GM12892 (cell line): ENCODE results near the gene S100A2. TPM values are rescaled to one million over a fixed set of nuclear protein-coding genes. Genes with fewer than 3 reads are reported as not detected.

Experiments used
- DNase-seq: peaks from one replicate; pipeline ENCODE4 v3.0.0; 2011; ENCODE audit not compliant: insufficient read length
- FAIRE-seq: peaks from 2 replicates; lab custom pipeline; 2011; peaks lifted over from hg19 to GRCh38; lab: Jason Lieb, UNC
- POLR2A ChIP-seq: IDR thresholded peaks from 2 replicates; pipeline ENCODE4 v1.6.1; 2011; ENCODE audit warnings: low read depth, low read length, control low read depth
- POLR2AphosphoS5 ChIP-seq: IDR thresholded peaks from 2 replicates; pipeline ENCODE4 v1.6.1; 2011; ENCODE audit warnings: low read depth, low read length, control low read depth
- TAF1 ChIP-seq: IDR thresholded peaks from 2 replicates; pipeline ENCODE4 v1.6.1; 2011; ENCODE audit warnings: low read depth, mild to moderate bottlenecking, control low read depth, low read length, borderline replicate concordance
- polyA plus RNA-seq: library from polyadenylated mRNA; unstranded; fragments of >200 nt; gene quantifications from one replicate; pipeline ENCODE4 v1.2.1, GENCODE V29; 2012; ENCODE audit warnings: missing spikeins, inconsistent platforms; ENCODE audit not compliant: missing spikeins

Gene S100A2
- polyA plus RNA-seq, result not detected

DNA sequence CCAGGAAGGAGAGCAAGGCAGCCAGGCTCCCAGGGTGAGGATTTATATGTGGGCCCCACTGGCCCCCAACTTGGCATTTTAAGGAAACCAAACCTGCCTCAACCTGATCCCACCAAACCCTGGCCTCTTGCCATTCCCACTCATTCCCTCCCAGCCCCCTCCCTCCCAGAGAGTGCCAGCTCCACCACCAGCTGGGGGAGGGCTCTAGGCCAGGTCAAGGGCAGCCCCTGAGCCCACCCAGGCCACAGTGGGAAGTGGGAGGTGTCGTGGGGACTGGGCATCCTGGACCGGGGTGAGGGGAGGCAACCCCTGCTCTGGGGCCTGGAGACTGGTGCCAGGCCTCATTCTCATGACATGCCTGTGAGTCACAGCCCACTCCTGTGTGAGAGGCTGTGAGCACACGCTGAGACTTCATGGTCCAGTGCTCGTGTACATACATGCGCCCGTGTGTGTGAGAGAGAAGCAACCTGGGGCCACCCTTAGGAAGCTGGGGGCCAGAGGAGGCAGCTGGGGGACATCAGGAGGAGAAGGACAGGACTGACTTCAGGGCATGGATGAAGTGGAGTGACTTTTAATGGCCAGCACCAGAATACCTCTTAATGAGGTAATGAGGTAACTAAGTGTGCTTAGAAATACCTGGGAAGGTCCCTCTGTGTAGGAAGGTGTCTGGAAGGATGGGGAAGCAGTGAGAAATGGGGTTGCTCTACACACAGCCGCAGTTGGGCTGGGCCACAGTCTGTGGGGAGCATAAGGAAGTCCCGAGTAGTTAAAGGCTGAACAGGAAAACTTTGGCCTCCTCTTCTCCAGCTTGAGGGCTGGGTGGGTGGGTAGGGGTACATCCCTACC lies at the start of gene S100A2:
Gene S100A2, minus strand, starts transcription at position 316 of the 846 bp plus-strand sequence. CDS start 1,967 bp downstream, outside the sequence.
- no peak for FAIRE-seq
- TF ChIP-seq TAF1 (no peak), POLR2A (no peak), POLR2AphosphoS5 (no peak)
- peak; percentile 55 for DNase-seq

DNA sequence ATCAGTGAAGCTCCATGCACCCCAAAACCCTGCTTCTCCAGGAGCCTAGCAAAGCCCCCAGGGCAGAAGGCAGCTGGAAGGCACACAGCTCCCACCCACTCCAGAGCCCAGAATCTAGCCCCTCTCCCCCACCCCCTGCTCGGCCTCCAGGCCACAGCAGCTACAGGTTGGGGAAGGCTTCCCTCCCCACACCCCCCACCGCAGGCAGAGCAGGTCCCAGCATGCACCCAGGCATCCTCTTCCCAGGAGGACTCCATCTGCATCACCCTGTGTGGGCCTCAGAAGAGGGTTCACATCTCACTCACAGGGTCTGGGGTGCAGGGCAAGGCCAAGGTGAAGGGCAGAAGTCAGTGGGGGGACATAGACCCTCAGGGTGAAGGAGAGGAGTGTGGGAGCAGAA lies 49.8 kb upstream of the S100A2 start:
- no peak for TF ChIP-seq TAF1
- no peak for TF ChIP-seq POLR2A
- no peak for TF ChIP-seq POLR2AphosphoS5
- FAIRE-seq, result no peak
- DNase-seq, result no peak

DNA sequence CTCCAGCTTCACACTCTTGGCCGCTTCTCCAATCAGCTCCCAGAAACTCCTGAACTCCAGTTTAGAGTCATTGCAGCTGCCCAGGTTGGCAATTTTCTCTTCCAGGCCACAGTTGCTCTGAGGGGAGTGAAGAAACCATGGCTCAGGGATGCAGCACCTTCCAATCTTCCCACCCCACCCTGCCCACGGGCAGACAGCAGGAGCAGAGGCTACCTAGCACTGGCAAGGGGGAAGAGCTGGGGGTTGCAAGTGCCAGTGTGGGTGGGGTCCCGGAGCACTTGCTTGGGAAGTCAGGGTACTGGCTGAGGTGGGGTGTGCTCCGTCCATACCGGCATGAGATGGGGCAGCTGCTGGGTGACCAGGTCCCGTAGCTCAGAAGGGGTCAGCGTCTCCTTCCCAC lies 49.3 kb upstream of the S100A2 start:
- FAIRE-seq, result no peak
- TF ChIP-seq POLR2A, result no peak
- no peak for TF ChIP-seq TAF1
- TF ChIP-seq POLR2AphosphoS5, result no peak
- no peak for DNase-seq

DNA sequence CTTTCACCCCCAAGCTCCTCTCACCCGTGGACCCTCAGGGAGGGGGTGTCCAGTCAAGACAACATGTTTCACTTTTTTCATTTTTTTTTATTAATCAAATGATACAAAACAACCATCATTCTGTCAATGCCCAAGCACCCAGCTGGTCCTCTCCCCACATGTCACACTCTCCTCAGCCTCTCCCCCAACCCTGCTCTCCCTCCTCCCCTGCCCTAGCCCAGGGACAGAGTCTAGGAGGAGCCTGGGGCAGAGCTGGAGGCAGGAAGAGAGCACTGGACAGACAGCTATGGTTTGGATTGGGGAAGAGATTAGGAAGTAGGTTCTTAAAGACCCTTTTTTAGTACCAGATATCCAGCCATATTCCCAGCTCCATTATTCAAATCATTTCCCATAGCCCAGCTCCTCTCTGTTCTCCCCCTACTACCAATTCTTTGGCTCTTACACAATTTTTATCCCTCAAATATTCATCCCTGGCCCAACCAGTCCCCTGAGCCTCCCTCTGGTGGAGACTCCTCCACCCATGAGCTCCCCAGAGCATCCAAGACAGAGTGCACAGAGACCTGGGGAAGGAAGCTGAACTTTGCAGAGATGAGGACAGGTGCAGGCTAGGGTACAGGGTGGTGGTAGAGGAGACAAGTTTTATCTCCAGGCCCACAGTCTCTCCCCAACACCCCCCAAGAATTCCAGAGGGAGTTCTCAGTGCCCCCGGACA lies 48.7 kb upstream of the S100A2 start:
- TF ChIP-seq POLR2AphosphoS5, result no peak
- no peak for TF ChIP-seq TAF1
- TF ChIP-seq POLR2A, result no peak
- FAIRE-seq (no peak), DNase-seq (no peak)

DNA sequence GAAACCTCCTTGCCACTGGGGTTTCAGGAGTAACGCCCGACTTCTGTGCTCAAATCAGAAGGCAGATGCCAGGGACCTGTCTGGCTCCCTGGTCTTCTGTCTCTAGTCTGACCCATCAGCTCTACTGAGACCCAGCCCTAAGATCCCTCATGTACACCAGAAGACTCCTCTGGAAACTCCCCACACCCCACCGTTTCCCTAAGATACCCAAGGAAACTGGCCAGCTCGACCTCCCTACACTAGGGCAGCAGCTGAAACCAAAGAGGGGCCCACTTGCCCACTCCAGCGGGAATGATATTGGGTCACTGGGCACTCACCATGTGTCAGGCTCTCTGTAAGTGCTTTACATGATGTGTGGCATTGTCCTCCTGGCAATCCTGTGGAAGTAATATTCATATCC lies 47.8 kb upstream of the S100A2 start:
- TF ChIP-seq POLR2AphosphoS5, result no peak
- TF ChIP-seq POLR2A, result no peak
- TF ChIP-seq TAF1, result no peak
- no peak for FAIRE-seq
- no peak for DNase-seq

DNA sequence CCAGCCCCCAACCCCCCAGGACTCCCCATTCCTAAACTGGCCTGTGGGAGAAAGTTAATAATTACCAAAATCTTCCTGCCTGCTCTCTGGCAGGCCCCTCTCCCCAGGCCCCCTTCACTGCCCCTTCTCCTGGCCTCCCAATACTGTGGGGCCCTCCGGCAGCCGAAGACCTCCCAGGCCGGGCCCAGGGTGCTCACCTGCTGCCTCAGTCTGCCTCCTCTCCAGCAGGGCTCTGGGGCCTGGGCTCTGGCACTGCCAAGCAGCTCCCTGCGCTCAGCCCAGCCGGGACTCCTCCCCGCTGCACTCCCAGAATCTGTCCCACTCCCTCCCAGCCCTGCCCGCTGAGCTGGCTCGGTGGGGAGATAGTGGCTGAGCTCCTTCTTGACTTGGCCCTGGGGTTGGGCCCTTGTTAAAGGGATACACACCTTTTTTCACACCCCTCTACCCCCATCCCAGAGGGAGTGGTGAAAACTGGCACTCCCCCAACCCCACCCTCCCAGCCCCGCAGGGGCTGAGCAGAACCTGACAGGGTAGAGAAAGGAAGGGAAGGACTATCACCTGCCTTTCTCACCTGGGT lies 47.2 kb upstream of the S100A2 start, which contains the start of gene S100A16:
Gene S100A16, minus strand, starts transcription at position 383 of the 577 bp plus-strand sequence. CDS start 4,986 bp downstream, outside the sequence.
- no peak for FAIRE-seq
- no peak for DNase-seq
- TF ChIP-seq TAF1, result no peak
- TF ChIP-seq POLR2A, result no peak
- no peak for TF ChIP-seq POLR2AphosphoS5

DNA sequence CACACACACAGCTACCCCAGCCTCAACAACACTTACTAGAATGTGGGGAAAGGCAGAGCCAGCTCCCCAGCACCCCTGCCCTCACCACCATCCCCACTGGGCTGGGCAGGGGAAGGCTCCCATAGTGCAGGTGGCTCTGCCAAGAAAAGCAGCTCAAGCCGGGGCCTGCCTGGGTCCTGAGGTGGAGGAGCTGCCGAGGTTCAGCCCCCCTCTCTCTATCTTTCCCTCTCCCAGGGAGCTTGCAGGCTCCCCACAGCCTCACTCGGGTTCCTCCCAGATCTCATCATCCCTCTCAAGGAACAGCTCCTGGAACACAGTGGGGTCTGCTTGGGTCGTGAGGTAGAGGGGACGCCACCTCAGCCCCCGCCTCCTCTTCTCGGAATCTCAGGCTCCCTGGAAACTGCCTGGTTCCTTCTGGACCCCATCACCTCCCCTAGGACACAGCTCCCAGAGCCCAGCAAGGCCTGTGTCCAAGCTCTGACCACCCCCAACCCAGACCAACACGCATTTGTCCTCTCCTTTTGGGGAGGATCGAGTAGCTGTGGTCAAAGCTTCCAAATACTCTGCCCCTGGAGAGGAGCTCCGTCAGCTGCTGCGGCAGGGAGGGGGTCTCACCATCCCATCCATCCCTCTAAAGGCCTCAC lies 46.6 kb upstream of the S100A2 start:
- DNase-seq (no peak), FAIRE-seq (no peak)
- TF ChIP-seq POLR2AphosphoS5 (no peak), TAF1 (no peak), POLR2A (no peak)

DNA sequence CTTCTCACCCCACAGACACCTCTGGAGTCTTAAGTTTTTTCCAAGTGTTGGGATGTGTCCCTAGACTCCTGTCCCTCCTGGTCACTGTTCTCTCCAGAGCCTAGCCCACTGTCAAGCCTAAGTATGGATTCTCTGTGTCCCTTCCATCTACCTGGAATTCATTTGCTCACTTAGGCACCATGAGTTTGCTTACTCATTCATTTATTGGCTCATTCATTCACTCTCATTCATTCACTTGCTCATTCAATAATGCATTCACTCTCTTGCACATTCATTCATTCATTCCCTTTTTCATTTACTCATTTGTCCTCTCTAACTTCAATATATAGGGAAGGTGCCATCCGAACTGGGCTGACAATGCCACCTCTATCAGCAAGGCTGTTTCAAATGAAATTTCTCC lies 45.7 kb upstream of the S100A2 start:
- FAIRE-seq (no peak), DNase-seq (no peak)
- TF ChIP-seq POLR2A (no peak), POLR2AphosphoS5 (no peak), TAF1 (no peak)

DNA sequence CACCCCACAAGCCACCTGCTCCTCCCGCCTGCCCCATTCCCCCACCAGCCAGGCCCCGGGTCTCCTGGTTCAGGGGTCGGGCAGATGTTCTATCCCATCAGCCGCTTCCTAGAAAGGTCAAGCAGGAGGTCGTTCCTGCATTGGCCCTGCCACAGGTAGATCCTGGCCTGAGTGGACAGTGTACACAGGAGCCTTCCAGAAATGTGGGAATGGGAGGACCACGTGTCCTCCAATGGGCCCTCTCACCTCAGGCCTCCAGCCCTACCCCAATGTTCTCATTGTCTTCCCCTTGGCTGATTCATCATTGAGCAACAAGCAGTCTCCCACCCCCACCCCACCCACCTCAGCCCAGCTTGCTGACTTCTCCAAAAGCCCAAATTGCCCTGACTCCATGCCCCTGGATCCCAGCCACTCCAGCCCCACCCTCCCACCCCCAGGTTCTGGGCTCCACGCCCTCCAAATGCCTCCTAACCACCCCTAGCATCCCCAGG lies 45.2 kb upstream of the S100A2 start:
- DNase-seq (no peak), FAIRE-seq (no peak)
- TF ChIP-seq POLR2A (no peak), POLR2AphosphoS5 (no peak), TAF1 (no peak)

DNA sequence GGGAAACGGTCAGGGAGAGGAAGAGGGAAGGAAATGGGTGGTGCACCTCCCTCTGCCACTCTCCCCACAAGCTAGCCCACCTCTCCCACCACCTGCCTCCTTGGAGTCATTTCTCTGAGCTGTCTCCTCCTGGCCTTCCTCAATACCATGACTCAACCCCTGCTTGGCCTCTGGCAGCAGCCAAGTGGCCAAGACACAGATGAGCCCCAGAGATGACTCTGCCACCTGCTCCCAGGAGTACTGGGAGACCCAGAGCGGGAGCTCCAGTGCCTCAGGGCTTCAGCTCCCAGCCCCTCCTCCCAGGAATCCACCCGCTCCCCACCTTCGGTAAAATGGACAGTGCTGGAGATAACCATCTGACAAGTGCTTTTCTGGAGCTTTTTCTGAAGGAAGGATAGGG lies 44.7 kb upstream of the S100A2 start:
- no peak for FAIRE-seq
- DNase-seq, result no peak
- TF ChIP-seq TAF1, result no peak
- no peak for TF ChIP-seq POLR2A
- TF ChIP-seq POLR2AphosphoS5, result no peak

DNA sequence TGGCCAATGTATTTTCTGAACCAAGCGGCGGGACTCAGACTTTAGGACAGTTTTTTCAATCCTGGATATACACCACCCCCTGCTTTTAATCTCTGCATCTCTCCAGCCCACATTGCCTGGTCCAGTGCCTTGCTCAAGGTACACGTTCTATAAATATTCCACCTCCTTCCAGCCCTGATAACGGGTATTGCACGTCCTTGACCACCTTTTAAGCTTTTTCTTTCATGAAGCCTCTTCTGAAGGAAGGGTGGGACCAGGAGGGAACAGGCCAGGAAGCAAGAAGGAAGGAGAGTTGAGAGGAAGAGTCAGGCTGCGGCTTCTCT lies 43.9 kb upstream of the S100A2 start:
- DNase-seq (no peak), FAIRE-seq (no peak)
- TF ChIP-seq POLR2A (no peak), POLR2AphosphoS5 (no peak), TAF1 (no peak)
